Sigmoid colon (tissue), 4 donors: Measurements from ENCODE around the gene RAET1G.

ENCODE experiments used
- CTCF ChIP-seq, 4 experiments: fragments of 450-650 bp in 3 of 4; fragments of 200-600 bp in 1 of 4; IDR thresholded peaks; one replicate each; pipeline ENCODE4 v1.5.1; 2016 to 2019; ENCODE audit warnings: antibody characterized with exemption in 4 of 4, mild to moderate bottlenecking in 3 of 4, moderate library complexity in 2 of 4
- EP300 ChIP-seq, 4 donors: sonication (generic); formaldehyde crosslinking; IDR thresholded peaks; one replicate each; pipeline ENCODE4 v1.6.1; 2017; ENCODE audit warnings: antibody characterized with exemption in 4 of 4
- POLR2A ChIP-seq, 2 donors: fragments of 450-650 bp; IDR thresholded peaks; one replicate each; pipeline ENCODE4 v1.6.1; 2016; ENCODE audit warnings: antibody characterized with exemption in 2 of 2, mild to moderate bottlenecking in 2 of 2, moderate library complexity in 2 of 2
- POLR2AphosphoS5 ChIP-seq, 4 donors: sonication (generic); formaldehyde crosslinking; IDR thresholded peaks; one replicate each; pipeline ENCODE4 v1.6.1; 2017; ENCODE audit warnings: antibody characterized with exemption in 4 of 4

GRCh38 chr6:149881066-149881766 lies 41.7 kb downstream of the RAET1G start:
- no peak for TF ChIP-seq CTCF (IDR thresholded peaks at IDR 0.05)
- no peak for TF ChIP-seq POLR2AphosphoS5 (IDR thresholded peaks at IDR 0.05)
- no peak for TF ChIP-seq POLR2A (IDR thresholded peaks at IDR 0.05)
- no peak for TF ChIP-seq EP300 (IDR thresholded peaks at IDR 0.05)
